Activated CD8-positive, alpha-beta memory T cell treated with anti-CD3 and anti-CD28 coated beads for 36 hours (primary cell): ENCODE data around the gene CETP. TPM values are rescaled to one million over a fixed set of nuclear protein-coding genes. Genes with fewer than 3 reads are reported as not detected.

Experiments used
- CTCF ChIA-PET: fragments of 350-600 bp; sonication (Branson Sonifier 250); formaldehyde crosslinking; loops from one replicate; lab custom pipeline; 2021; ENCODE audit warnings: antibody characterized with exemption; lab: Charles Lee
- POLR2A ChIA-PET: fragments of 350-600 bp; sonication (Branson Sonifier 250); formaldehyde crosslinking; loops from one replicate; lab custom pipeline; 2021; ENCODE audit warnings: antibody characterized with exemption; lab: Charles Lee
- total RNA-seq, 2 experiments: library from RNA; stranded (reverse); gene quantifications; one replicate each; pipeline ENCODE4 v1.2.3, GENCODE V29; 2021

Gene CETP
- total RNA-seq = under 1 TPM in 1 of 2 experiments, not detected in 1; 0.13 TPM

DNA sequence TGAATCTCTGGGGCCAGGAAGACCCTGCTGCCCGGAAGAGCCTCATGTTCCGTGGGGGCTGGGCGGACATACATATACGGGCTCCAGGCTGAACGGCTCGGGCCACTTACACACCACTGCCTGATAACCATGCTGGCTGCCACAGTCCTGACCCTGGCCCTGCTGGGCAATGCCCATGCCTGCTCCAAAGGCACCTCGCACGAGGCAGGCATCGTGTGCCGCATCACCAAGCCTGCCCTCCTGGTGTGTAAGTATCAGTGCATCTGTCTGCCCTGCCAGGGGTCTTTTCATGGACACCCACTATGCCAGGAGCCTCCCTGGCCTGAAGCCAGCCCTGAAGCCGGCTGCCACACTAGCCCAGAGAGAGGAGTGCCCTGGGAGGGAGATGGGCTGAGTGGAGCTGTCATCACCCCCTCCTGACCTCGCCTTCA is at the start of gene CETP:
Gene CETP (plus strand): TSS at position 100 of the 431 bp plus-strand sequence. CDS start 30 bp downstream, at position 130.
- ChIA-PET POLR2A (no interaction called here), CTCF (interaction anchor here (1.2 to 1.4 kb wide), 4 partner anchors 11 to 84 kb away, joined by 3 to 5 read pairs (median 4); no protein-coding TSS in a partner anchor)

DNA sequence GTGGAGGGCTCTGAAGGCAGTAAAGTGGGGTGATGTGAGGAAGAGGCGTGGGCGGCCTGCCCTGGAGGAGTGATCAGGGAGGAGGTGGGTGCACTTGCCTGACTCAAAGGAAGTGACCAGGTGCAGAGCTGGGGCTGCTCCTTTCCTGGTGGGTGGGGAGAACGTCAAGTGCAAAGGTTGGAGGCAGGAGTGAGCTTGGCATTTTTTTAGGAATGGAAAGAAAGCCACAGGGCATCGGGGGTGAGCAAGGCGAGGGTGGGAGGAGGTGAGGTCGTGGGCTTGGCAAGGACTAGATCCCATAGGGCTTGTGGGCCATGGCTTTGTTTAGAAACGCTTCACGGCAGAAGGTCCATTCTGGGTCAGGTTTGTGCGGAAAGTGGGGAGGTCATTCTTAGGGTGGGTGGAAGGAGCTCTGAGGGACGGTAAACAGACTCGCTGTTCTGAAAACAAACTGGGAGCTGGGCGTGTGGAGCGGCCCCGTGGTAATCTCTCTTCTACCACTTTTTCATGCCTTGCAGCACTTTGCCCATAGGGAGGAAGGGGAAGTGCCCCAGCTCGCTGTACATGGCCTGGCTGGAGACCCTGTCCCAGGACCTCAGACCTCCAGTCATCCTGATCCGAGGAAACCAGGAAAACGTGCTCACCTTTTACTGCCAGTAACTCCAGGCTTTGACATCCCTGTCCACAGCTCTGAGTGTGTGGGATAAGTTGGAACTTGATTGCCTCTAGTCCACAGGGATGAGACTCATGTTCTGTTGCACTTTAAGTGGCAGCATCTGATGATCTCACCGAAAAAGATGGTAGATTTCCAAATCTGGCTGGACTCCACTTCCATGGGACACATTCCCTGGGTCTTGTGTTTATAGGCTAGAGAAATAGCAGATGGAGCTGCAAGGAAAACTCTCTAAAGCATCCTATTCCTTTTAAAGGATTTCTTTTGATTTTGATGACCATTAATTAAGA is 48.7 kb upstream of the CETP start:
- POLR2A ChIA-PET = no interaction called here
- CTCF ChIA-PET = interaction anchor here (0.6 kb wide), 1 partner anchor 10 kb away, joined by 7 read pairs; no protein-coding TSS in a partner anchor

- POLR2A ChIA-PET = interaction anchor here (1.2 kb wide), 1 partner anchor 16 kb away, joined by 3 read pairs; no protein-coding TSS in a partner anchor
These were observed 46.9 kb upstream of the CETP start for GRCh38 chr16:56914896-56915295.

DNA sequence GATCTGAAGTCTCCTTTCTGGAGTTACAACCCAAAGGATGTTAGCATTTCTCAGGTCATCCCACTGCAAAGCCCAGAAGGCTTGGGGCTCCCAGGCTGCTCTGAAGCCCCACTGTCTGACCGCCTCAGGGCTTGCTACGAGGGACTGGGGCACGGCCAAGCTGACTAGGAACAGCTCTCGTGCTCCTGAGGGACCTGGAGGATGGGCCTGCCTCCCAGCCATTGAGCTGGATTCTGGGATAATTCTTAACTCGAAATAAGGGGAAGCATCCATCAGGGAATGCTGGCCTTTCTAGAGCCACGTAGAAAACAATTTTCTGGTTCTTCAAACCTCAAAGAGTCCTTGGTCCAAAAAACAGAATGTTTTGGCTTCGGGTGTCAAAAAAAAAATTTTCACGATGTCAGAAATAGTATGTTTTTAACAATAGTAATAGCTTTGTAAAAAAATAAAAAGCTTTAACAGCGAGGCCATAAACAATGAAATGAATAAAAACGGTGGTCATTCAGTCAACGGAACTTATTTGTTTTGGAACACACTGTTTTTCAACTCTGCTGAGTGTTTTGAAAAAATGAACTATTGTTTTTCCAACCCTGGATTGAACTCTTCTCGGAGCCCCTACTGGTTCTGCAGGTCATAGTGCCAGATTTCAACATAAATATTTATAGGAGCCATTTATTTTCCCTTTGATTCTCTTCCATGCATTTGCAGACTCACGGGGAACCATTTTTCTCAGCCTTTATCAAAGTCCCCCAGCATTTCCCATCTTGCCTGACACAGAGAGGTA is 46.2 kb upstream of the CETP start:
- CTCF ChIA-PET = interaction anchor here (1.2 kb wide), 1 partner anchor 48 kb away, joined by 3 read pairs; no protein-coding TSS in a partner anchor
- POLR2A ChIA-PET = interaction anchor here (1.2 kb wide), 1 partner anchor 16 kb away, joined by 3 read pairs; no protein-coding TSS in a partner anchor

More at GRCh38 chr16:56914896-56915295, 46.9 kb upstream of the CETP start:
- CTCF ChIA-PET = interaction anchor here (0.6 to 1.2 kb wide), 3 partner anchors 37 to 61 kb away, joined by 3 to 4 read pairs (median 3); no protein-coding TSS in a partner anchor

- POLR2A ChIA-PET = interaction anchor here (1.5 kb wide), 1 partner anchor 15 kb away, joined by 4 read pairs; no protein-coding TSS in a partner anchor
- CTCF ChIA-PET = interaction anchor here (0.6 to 1.3 kb wide), 2 partner anchors 35 to 301 kb away, joined by 3 to 4 read pairs; no protein-coding TSS in a partner anchor
These were observed 45.0 kb upstream of the CETP start for GRCh38 chr16:56916571-56917403.

DNA sequence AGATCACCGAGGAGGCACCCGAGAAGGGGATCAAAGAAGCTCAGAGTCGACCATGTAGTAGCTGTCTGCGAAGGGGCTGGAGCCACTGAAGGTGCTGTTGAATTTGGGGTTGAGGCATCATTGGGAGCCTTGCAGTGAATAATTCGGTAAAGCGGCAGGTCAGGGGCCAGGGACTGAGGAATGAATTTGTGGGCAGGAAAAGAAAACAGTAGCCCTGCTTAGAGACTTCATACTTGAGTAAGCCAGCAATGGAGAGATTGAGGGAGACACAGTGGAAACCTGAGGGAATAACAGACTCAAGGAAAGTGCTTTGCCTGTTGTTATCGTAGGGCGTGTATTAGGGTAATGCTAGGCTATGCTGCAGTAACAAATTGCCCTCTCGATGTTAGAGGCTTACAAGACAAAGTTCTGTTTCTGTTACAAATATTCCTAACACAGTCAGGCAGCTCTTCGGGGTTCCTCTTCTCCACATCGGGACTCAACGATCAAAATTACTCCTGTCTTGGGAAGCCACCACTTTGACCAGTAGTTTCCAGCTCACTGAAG is 43.2 kb upstream of the CETP start:
- ChIA-PET CTCF (interaction anchor here (0.7 kb wide), 2 partner anchors 26 to 43 kb away, joined by 3 to 4 read pairs; no protein-coding TSS in a partner anchor), POLR2A (no interaction called here)

- ChIA-PET CTCF (interaction anchor here (0.6 kb wide), 1 partner anchor 129 kb away, joined by 4 read pairs; no protein-coding TSS in a partner anchor), POLR2A (interaction anchor here (0.6 kb wide), 1 partner anchor 12 kb away, joined by 3 read pairs; no protein-coding TSS in a partner anchor)
These were observed 42.5 kb upstream of the CETP start for GRCh38 chr16:56919099-56919800.

DNA sequence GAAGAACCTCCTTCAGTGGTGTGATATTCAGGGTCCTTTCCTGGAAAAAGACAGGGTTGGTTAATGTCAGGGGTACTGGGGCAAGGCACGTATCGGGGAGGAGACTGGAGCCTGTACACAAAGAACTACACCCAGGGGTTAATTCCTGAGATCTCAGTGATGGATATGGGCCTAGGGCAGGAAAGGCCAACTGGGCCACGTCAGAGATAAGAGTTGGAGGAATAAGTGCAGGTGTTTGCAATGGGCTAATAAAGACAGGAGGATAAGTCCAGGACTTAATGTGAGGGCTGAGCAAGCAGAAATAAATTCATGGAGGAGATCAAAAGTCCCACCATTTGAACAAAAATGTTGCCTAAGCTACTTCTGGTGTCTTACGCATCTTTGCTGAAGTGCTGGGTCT is 40.2 kb upstream of the CETP start:
- ChIA-PET CTCF (interaction anchor here (0.8 kb wide), 1 partner anchor 43 kb away, joined by 3 read pairs; no protein-coding TSS in a partner anchor), POLR2A (interaction anchor here (1.1 kb wide), 1 partner anchor 12 kb away, joined by 3 read pairs; no protein-coding TSS in a partner anchor)

DNA sequence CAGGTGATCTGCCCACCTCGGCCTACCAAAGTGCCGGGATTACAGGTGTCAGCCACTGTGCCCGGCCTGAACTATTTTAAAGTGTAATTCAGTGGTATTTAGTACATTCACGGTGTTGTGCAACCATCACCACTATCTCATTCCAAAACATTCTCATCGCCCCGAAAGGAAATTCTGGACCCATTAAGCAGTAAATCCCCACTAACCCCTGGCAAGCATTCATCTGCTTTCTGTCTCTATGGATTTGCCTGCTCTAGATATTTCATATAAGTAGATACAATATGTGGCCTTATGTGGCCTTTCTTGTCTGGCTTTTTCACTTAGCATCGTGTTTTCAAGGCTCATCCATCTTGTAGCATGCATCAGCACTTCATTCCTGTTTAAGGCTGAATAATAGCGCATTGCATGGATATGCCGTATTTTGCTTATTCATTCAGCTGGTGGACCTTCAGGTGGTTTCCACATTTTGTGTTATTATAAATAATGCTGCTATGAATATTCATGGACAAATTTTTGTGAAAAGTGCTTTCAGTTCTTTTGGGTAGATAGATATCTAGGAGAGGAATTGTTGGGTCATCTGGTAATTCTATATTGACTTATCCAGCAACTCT is 38.2 kb upstream of the CETP start:
- POLR2A ChIA-PET = no interaction called here

GRCh38 chr16:56927471-56927870 is 34.3 kb upstream of the CETP start:
- ChIA-PET CTCF (no interaction called here), POLR2A (no interaction called here)

More for the DNA sequence above, 38.2 kb upstream of the CETP start:
- CTCF ChIA-PET = interaction anchor here (1.0 kb wide), 1 partner anchor 11 kb away, joined by 7 read pairs; no protein-coding TSS in a partner anchor

- ChIA-PET CTCF (interaction anchor here (1.2 kb wide), 1 partner anchor 26 kb away, joined by 3 read pairs; no protein-coding TSS in a partner anchor), POLR2A (no interaction called here)
These were observed 32.1 kb upstream of the CETP start for GRCh38 chr16:56929639-56930038.

- CTCF ChIA-PET = interaction anchor here (0.5 to 1.8 kb wide), 3 partner anchors 47 to 112 kb away, joined by 3 to 7 read pairs (median 5); no protein-coding TSS in a partner anchor
- POLR2A ChIA-PET = interaction anchor here (0.9 to 1.5 kb wide), 4 partner anchors 11 to 111 kb away, joined by 3 to 11 read pairs (median 6); no protein-coding TSS in a partner anchor
These were observed 31.1 kb upstream of the CETP start for GRCh38 chr16:56930486-56931270.

DNA sequence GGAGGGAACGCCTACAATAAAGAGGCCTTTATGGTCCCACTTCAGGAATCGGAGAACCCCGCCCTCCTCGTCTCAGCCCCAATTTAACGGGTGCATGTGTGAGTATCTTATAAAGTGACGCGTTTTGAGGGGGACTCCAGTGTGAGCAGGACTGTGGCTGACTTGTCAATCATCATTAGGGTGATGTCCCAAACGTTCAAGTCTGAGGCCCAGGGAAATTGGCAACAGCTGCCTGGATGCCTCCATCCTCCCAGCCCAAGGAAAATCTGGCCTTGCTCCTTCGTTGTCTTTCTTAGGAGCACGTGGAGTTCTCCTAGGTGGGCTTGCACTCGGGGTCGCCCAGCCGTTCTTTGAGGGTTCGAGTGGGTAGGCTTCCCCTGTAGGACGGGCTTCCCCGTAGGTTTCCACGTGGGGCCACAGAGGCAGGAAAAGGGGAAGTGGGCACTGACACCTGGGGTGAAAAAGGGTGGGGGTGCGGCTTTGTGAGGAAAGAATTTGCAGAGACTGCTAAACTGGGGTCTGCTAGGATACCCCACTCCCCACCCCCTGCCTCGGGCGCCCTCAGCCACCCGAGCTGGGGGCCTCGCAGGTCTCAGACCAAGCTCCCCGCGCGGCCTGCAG is 30.4 kb upstream of the CETP start:
- ChIA-PET CTCF (interaction anchor here (0.7 to 1.8 kb wide), 2 partner anchors 63 to 111 kb away, joined by 3 to 7 read pairs; no protein-coding TSS in a partner anchor), POLR2A (interaction anchor here (0.5 to 1.5 kb wide), 16 partner anchors 10 to 531 kb away, joined by 3 to 11 read pairs (median 4); partner anchors contain the start of genes NLRC5, PSME3IP1 and RSPRY1)

DNA sequence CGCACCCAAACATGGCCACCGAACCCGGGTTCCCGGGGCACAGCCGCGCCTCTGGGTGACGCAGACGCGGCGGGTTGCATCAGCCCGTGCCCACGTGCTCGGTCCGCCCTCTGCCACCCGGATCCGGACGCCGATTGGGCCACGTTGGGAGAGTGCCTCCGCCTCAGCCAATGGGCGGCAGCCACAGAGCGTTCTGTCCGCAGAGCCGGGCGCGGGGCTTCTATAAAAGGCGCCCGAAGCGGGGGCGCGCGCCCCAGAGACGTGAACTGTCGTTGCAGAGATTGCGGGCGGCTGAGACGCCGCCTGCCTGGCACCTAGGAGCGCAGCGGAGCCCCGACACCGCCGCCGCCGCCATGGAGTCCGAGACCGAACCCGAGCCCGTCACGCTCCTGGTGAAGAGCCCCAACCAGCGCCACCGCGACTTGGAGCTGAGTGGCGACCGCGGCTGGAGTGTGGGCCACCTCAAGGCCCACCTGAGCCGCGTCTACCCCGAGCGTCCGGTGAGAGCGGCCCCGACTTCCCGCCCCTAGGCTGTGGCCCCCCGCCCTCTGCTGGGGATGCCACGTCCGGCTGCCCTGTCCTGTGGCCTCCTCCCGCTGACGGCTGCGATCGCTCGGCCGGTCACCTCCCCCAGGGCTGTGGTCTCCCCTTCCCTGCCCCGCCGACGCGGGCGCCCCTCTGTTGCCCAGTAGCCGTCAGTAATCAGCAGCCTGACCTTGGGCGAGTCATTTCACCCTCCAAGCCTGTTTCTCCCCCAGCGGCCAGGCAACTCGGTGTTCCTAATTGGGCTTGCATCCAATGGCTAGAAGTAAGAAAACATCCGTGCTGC is 29.6 kb upstream of the CETP start, which contains the start of gene HERPUD1:
Gene HERPUD1 (plus strand): TSS at position 251 of the 829 bp plus-strand sequence. CDS start 103 bp downstream, at position 354.
- CTCF ChIA-PET = interaction anchor here (1.8 kb wide), 1 partner anchor 64 kb away, joined by 7 read pairs; no protein-coding TSS in a partner anchor
- POLR2A ChIA-PET = interaction anchor here (0.5 to 2.4 kb wide), 19 partner anchors 10 to 531 kb away, joined by 3 to 17 read pairs (median 4); partner anchors contain the start of genes NLRC5, PSME3IP1 and RSPRY1
